Mesenchymal stem cell (in vitro differentiated cells and primary cell): Measurements from ENCODE around the gene LARGE1.

ENCODE experiments used
- DNase-seq: peaks from one replicate; pipeline ENCODE4 v3.0.0-alpha.2; 2013
- H2AFZ ChIP-seq: one replicate; pipeline ENCODE4 v1.6.1; 2013; ENCODE audit warnings: low read depth, mild to moderate bottlenecking, control low read depth, inconsistent platforms, low read length, moderate library complexity
- H2AK5ac ChIP-seq: 2 replicates; pipeline ENCODE4 v1.6.1; 2013; ENCODE audit warnings: low read length, moderate library complexity, mild to moderate bottlenecking, inconsistent platforms; ENCODE audit not compliant: severe bottlenecking
- H2BK120ac ChIP-seq: one replicate; pipeline ENCODE4 v1.6.1; 2013; ENCODE audit warnings: low read depth, mild to moderate bottlenecking, inconsistent platforms, low read length, moderate library complexity
- H2BK12ac ChIP-seq, 2 experiments: one replicate each; pipeline ENCODE4 v1.6.1; 2013; ENCODE audit warnings: inconsistent platforms in 2 of 2, low read length in 2 of 2, mild to moderate bottlenecking in 2 of 2, moderate library complexity in 2 of 2, control low read depth in 1 of 2
- H2BK15ac ChIP-seq: one replicate; pipeline ENCODE4 v1.6.1; 2013; ENCODE audit warnings: mild to moderate bottlenecking, low read depth, inconsistent platforms; ENCODE audit not compliant: poor library complexity, severe bottlenecking
- H2BK5ac ChIP-seq: 2 replicates; pipeline ENCODE4 v1.6.1; 2013; ENCODE audit warnings: low read depth, mild to moderate bottlenecking, low read length, control low read depth, inconsistent platforms; ENCODE audit not compliant: poor library complexity, severe bottlenecking
- H3K14ac ChIP-seq, 2 experiments: one replicate each; pipeline ENCODE4 v1.6.1; 2013; ENCODE audit warnings: inconsistent platforms in 2 of 2, low read length in 2 of 2, control low read depth in 1 of 2, mild to moderate bottlenecking in 1 of 2, moderate library complexity in 1 of 2
- H3K18ac ChIP-seq, 2 experiments: one replicate each; pipeline ENCODE4 v1.6.1; 2013; ENCODE audit warnings: inconsistent platforms in 2 of 2, low read length in 2 of 2, control low read depth in 1 of 2, low read depth in 1 of 2, mild to moderate bottlenecking in 1 of 2
- H3K23ac ChIP-seq, 2 experiments: one replicate each; pipeline ENCODE4 v1.6.1; 2013; ENCODE audit warnings: inconsistent platforms in 2 of 2, low read length in 2 of 2, mild to moderate bottlenecking in 2 of 2, moderate library complexity in 2 of 2, control low read depth in 1 of 2
- H3K27ac ChIP-seq: 2 replicates; pipeline ENCODE4 v1.5.1; 2013; ENCODE audit warnings: mild to moderate bottlenecking, moderate library complexity, low read length, control low read depth, inconsistent platforms; ENCODE audit not compliant: poor library complexity, severe bottlenecking
- H3K27me3 ChIP-seq, 2 experiments: 2 replicates each; pipeline versions ENCODE4 v1.6.1 to v1.7.0; 2013; ENCODE audit warnings: low read length in 2 of 2, mild to moderate bottlenecking in 2 of 2, moderate library complexity in 2 of 2, control low read depth in 1 of 2, inconsistent platforms in 1 of 2; ENCODE audit not compliant: control insufficient read depth in 1 of 2, insufficient read depth in 1 of 2
- H3K36me3 ChIP-seq, 2 experiments: 2 replicates each; pipeline versions ENCODE4 v1.6.1 to v1.7.0; 2013; ENCODE audit warnings: low read length in 2 of 2, control low read depth in 1 of 2, inconsistent platforms in 1 of 2, low read depth in 1 of 2, mild to moderate bottlenecking in 1 of 2; ENCODE audit not compliant: insufficient read depth in 2 of 2, control insufficient read depth in 1 of 2
- H3K4ac ChIP-seq, 2 experiments: one replicate each; pipeline ENCODE4 v1.6.1; 2013; ENCODE audit warnings: inconsistent platforms in 2 of 2, low read length in 2 of 2, mild to moderate bottlenecking in 2 of 2, moderate library complexity in 2 of 2, control low read depth in 1 of 2, low read depth in 1 of 2
- H3K4me1 ChIP-seq: 2 replicates; pipeline ENCODE4 v1.6.1; 2013; ENCODE audit warnings: low read depth, low read length, control low read depth; ENCODE audit not compliant: control insufficient read depth, insufficient read depth
- H3K4me2 ChIP-seq: 2 replicates; pipeline ENCODE4 v1.6.1; 2013; ENCODE audit warnings: low read length, mild to moderate bottlenecking, inconsistent platforms; ENCODE audit not compliant: poor library complexity, severe bottlenecking
- H3K4me3 ChIP-seq, 2 experiments: 2 replicates each; pipeline versions ENCODE4 v1.5.1 to v1.7.0; 2013; ENCODE audit warnings: low read length in 2 of 2, mild to moderate bottlenecking in 2 of 2, control low read depth in 1 of 2, low read depth in 1 of 2; ENCODE audit not compliant: insufficient read depth in 1 of 2
- H3K79me1 ChIP-seq: replicated peaks from 2 replicates; pipeline ENCODE4 v1.6.1; 2013; ENCODE audit warnings: mild to moderate bottlenecking, control low read depth, low read length, inconsistent platforms; ENCODE audit not compliant: poor library complexity, severe bottlenecking
- H3K9ac ChIP-seq: 2 replicates; pipeline ENCODE4 v1.7.0; 2013; ENCODE audit warnings: mild to moderate bottlenecking, low read length, moderate library complexity
- H3K9me3 ChIP-seq: 2 replicates; pipeline ENCODE4 v1.7.0; 2013; ENCODE audit warnings: mild to moderate bottlenecking, low read length; ENCODE audit not compliant: control insufficient read depth
- H4K8ac ChIP-seq: one replicate; pipeline ENCODE4 v1.6.1; 2013; ENCODE audit warnings: inconsistent platforms, mild to moderate bottlenecking, low read length, moderate library complexity
- H4K91ac ChIP-seq: one replicate; pipeline ENCODE4 v1.6.1; 2013; ENCODE audit warnings: mild to moderate bottlenecking, low read length, inconsistent platforms
- WGBS: methylation state at CpG from one replicate; pipeline ENCODE4 v1.1.7; 2013; ENCODE audit warnings: mixed read lengths; 5-methylcytosine and 5-hydroxymethylcytosine counted together

Gene LARGE1

DNA sequence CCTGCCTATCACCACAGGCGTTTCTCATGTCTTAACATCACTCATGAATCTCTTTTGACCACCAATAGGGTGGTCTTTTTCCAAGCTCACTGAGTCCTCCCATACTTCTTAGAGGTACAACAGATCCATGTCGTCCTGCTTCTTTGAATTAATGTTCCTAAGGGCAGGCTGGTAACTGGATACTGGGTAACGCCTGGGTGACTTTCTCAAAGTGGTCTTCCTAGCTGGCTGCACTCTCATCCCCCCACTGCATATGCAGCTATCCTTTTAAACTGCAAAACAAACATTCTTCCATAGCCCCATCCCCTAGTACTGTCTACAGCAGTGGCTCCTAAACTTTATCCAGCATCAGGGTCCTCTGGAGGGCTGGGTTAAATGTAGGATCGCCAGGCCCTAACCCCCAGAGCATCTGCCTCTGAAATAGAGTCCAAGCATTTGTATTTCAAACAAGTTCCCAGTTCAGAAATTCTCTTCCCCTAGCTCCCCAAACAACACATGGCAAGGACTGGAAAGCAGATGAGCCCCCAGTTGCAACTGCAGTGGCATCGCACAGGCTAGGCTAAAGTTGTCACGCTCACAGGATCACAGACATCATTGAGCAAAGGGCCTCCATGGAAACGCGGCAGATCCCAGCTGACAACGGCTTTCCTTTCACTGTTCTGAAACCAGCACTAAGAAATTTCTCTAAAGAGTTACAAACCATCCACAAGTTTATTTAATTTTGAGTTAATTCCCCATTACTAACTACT, 204.9 kb downstream of the LARGE1 start:
- Histone ChIP-seq H3K27ac (no peak overlapping the region), H3K14ac (no peak overlapping the region), H3K36me3 (peaks cover 0 to 8% of the 10 kb centered on the region in 2 experiments), H3K79me1 (no peaks in the 10 kb centered on the region), H3K4ac (no peak overlapping the region), H3K23ac (no peak overlapping the region), H2BK120ac (no peak overlapping the region), H2BK5ac (no peak overlapping the region), H2AFZ (no peak overlapping the region), H3K4me1 (no peaks in the 10 kb centered on the region), H3K27me3 (no peaks in the 10 kb centered on the region), H4K8ac (no peak overlapping the region), H3K4me3 (no peak overlapping the region), H4K91ac (no peak overlapping the region), H2BK15ac (no peak overlapping the region), H3K9ac (no peak overlapping the region), H2AK5ac (no peak overlapping the region), H2BK12ac (no peak overlapping the region), H3K18ac (no peak overlapping the region), H3K9me3 (peaks cover 16% of the 10 kb centered on the region), H3K4me2 (no peak overlapping the region)
- WGBS = 93% methylated on average over 9 of the region's 9 CpGs
- DNase-seq = no peak

DNA sequence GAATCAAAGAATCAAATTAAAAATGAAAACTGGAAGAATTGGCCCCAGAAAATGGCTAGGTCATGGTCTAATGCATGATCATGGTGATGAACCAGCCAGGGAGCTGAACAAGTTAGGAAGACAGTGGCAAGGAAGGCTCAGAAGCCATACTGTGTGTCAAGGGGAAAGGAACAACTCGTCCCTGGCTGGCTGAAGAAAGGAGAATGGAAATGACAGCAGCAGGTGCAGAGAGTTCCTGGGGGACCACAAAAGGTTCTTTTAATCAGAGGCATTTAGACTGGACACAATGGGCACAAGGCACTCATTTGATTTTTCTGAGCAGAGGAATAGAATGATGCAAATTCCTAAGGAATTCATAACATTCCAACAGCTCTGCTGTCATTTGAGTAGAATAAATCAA, 209.9 kb downstream of the LARGE1 start:
- Histone ChIP-seq H2BK120ac (no peak overlapping the region), H2BK15ac (no peak overlapping the region), H3K27ac (no peak overlapping the region), H2AK5ac (no peak overlapping the region), H2AFZ (no peak overlapping the region), H4K8ac (no peak overlapping the region), H4K91ac (no peak overlapping the region), H3K14ac (no peak overlapping the region), H2BK12ac (no peak overlapping the region), H2BK5ac (no peak overlapping the region), H3K4ac (no peak overlapping the region), H3K18ac (no peak overlapping the region), H3K36me3 (peaks cover 0 to 8% of the 10 kb centered on the region in 2 experiments), H3K4me2 (no peak overlapping the region), H3K79me1 (peaks cover 1% of the 10 kb centered on the region), H3K4me1 (no peaks in the 10 kb centered on the region), H3K23ac (no peak overlapping the region), H3K9ac (no peak overlapping the region), H3K27me3 (no peaks in the 10 kb centered on the region), H3K4me3 (no peak overlapping the region), H3K9me3 (peaks cover 16% of the 10 kb centered on the region)
- 81% methylated on average over 1 of the region's 1 CpG for WGBS
- no peak for DNase-seq

DNA sequence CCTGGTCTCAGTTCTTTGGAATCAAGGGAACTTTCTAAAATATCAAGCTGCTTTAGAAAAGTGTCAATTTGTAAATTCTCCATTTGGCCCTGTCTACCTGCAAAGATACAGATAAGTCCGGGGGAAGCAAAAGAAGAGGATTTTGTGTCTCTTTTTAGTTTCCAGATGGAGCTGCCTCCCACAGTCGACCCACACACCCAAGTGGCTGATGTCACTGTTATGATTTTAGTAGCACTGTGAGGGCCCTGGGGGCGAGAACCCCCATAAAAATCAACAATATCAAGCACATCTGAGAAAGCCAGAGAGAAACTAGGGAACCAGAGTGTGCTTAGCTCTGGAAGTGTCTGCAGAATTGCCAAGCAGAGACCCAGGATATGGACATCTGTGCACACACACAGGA, 212.7 kb downstream of the LARGE1 start:
- Histone ChIP-seq H4K8ac (no peak overlapping the region), H3K18ac (no peak overlapping the region), H3K36me3 (no peaks in the 10 kb centered on the region), H4K91ac (no peak overlapping the region), H2AK5ac (no peak overlapping the region), H3K23ac (no peak overlapping the region), H3K9ac (no peak overlapping the region), H2BK5ac (no peak overlapping the region), H3K4me1 (no peaks in the 10 kb centered on the region), H3K79me1 (peaks cover 4% of the 10 kb centered on the region), H3K14ac (no peak overlapping the region), H3K4me3 (no peak overlapping the region), H3K4ac (no peak overlapping the region), H3K27ac (no peak overlapping the region), H3K9me3 (no peaks in the 10 kb centered on the region), H2AFZ (no peak overlapping the region), H2BK15ac (no peak overlapping the region), H3K4me2 (no peak overlapping the region), H2BK120ac (no peak overlapping the region), H3K27me3 (no peaks in the 10 kb centered on the region), H2BK12ac (no peak overlapping the region)
- no peak for DNase-seq
- WGBS = 100% methylated on average over 1 of the region's 3 CpGs

DNA sequence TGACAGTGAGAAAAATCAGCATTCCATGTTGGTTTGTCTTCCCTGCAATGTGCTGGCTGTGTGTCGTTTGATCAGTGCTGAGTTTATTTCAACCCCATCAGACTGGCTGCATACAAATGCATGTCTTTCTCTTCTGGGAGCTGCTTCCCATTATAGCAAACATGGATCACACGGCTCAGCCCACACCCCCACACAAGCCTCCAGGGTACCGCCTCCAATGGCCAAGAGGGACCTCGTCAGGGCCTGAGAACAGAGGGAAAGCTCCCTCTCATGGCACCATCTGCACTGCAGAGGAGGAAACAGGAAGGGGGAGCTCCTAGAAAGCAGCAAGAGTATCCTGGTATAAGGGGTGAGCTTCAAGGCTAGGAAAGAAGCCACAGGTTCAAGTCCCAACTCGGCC, 214.2 kb downstream of the LARGE1 start:
- H2BK12ac ChIP-seq = no peak overlapping the region
- WGBS = 91% methylated on average over 2 of the region's 5 CpGs
- no peak overlapping the region for H3K4ac ChIP-seq
- no peak overlapping the region for H2AK5ac ChIP-seq
- no peaks in the 10 kb centered on the region for H3K4me1 ChIP-seq
- H3K36me3 ChIP-seq = peaks cover 0 to under 1% of the 10 kb centered on the region in 2 experiments
- H3K9ac ChIP-seq = no peak overlapping the region
- H2BK120ac ChIP-seq = no peak overlapping the region
- no peak for DNase-seq
- H4K91ac ChIP-seq = no peak overlapping the region
- no peaks in the 10 kb centered on the region for H3K27me3 ChIP-seq
- H3K23ac ChIP-seq = no peak overlapping the region
- no peak overlapping the region for H4K8ac ChIP-seq
- peaks cover 4% of the 10 kb centered on the region for H3K79me1 ChIP-seq
- H3K27ac ChIP-seq = no peak overlapping the region
- H3K18ac ChIP-seq = no peak overlapping the region
- H2BK5ac ChIP-seq = no peak overlapping the region
- no peak overlapping the region for H2AFZ ChIP-seq
- no peak overlapping the region for H3K4me2 ChIP-seq
- H3K4me3 ChIP-seq = no peak overlapping the region
- no peak overlapping the region for H3K14ac ChIP-seq
- H3K9me3 ChIP-seq = no peaks in the 10 kb centered on the region
- H2BK15ac ChIP-seq = no peak overlapping the region
